Heart right ventricle (tissue), 16 donors: Measurements from ENCODE around the gene MMD. TPM values are rescaled to one million over a fixed set of nuclear protein-coding genes. Genes with fewer than 3 reads are reported as not detected.

ENCODE experiments used
- ATAC-seq, 8 donors: fragments of 200-7000 bp; cut with Tn5 transposase; one replicate each; pipeline ENCODE4 v1.9.1; 2020; ENCODE audit warnings: mild to moderate bottlenecking in 8 of 8, moderate library complexity in 8 of 8, moderate number of reproducible peaks in 1 of 8
- DNase-seq, 2 donors: peaks; one replicate each; pipeline ENCODE4 v3.0.0-alpha.2; 2020
- H3K27ac ChIP-seq, 10 donors: fragments of 200-600 bp; sonication (generic) in 2 of 10; one replicate each; pipeline versions ENCODE4 v1.5.0 to v1.8.0; 2020 to 2022; ENCODE audit warnings: mild to moderate bottlenecking in 3 of 10
- H3K27me3 ChIP-seq, 7 donors: fragments of 200-600 bp; one replicate each; pipeline ENCODE4 v1.8.0; 2021 to 2022; ENCODE audit warnings: mild to moderate bottlenecking in 2 of 7
- H3K36me3 ChIP-seq, 9 donors: fragments of 200-600 bp; sonication (generic) in 1 of 9; one replicate each; pipeline versions ENCODE4 v1.5.0 to v1.8.0; 2020 to 2022; ENCODE audit warnings: mild to moderate bottlenecking in 2 of 9
- H3K4me1 ChIP-seq, 9 donors: fragments of 200-600 bp; sonication (generic) in 1 of 9; one replicate each; pipeline versions ENCODE4 v1.5.0 to v1.8.0; 2020 to 2022; ENCODE audit warnings: mild to moderate bottlenecking in 4 of 9
- H3K4me3 ChIP-seq, 10 donors: fragments of 200-600 bp; sonication (generic) in 2 of 10; one replicate each; pipeline versions ENCODE4 v1.5.0 to v1.8.0; 2020 to 2022; ENCODE audit warnings: mild to moderate bottlenecking in 7 of 10, moderate library complexity in 2 of 10
- H3K9me3 ChIP-seq, 11 donors: fragments of 200-600 bp in 10 of 11; sonication (generic) in 2 of 11; one replicate each; pipeline versions ENCODE4 v1.5.0 to v1.8.0; 2013 to 2022; ENCODE audit warnings: mild to moderate bottlenecking in 2 of 11, control low read depth in 1 of 11, moderate library complexity in 1 of 11
- WGBS, 2 donors: extraction: QIAGEN DNeasy Blood & Tissue Kit; methylation state at CpG; one replicate each; pipeline ENCODE4 v1.1.7; 2013; ENCODE audit warnings: inconsistent platforms in 1 of 2; 5-methylcytosine and 5-hydroxymethylcytosine counted together
- intact Hi-C, 10 donors: fragments of 100-400 bp; cut with DNase I; formaldehyde crosslinking; loops; one replicate each; pipeline versions ENCODE4 v1.11.1 to v1.14.2; 2022
- polyA plus RNA-seq, 2 donors: library from polyadenylated mRNA; stranded (reverse); fragments of 200-250 nt; gene quantifications; one replicate each; pipeline ENCODE4 v1.2.3, GENCODE V29; 2013
- total RNA-seq, 10 donors: library from RNA; stranded (reverse); fragmentation: NEBNext Ultra II Directional in 3 of 10; extraction: Animal tissue kit (Norgen Biotek cat#: 25700) in 3 of 10; gene quantifications; one replicate each; pipeline versions ENCODE4 v1.2.1 to v1.2.4, GENCODE V29; 2021 to 2023
- TF ChIP-seq, protein P1 (sequence below), 9 donors: fragments of 200-600 bp; sonication (generic) in 2 of 9; IDR thresholded peaks; one replicate each; pipeline versions ENCODE4 v1.5.0 to v1.8.0; 2021 to 2022; ENCODE audit warnings: antibody characterized with exemption in 9 of 9, mild to moderate bottlenecking in 5 of 9, moderate library complexity in 1 of 9
- donor health status: Arrhythmogenic right ventricular cardiomyopathy.
- donor health status: ischemic (EF 13 %, LVEDD 7.1; RV severe dilation, severe dysfunction).
- donor health status: healthy with polysubstance abuse.
- donor health status: DM: no; HTN: yes; CAD: no.
- donor health status: DM: no; HTN: no; CAD: no.
- donor health status: ischemic (EF 25% LVEDD 6.9; RV normal size, moderate dysfunction).
- donor health status: ischemic (EF 25% LVEDD 5.7; RV mildly dilated, moderate dysfunction).
- donor health status: healthy.
- donor health status: DM: yes; HTN: yes; CAD: no.
- donor health status: Ischemic cardiomyopathy.
- donor health status: ischemic (EF 35%, LVEDD 5.7; RV mildly dilated, moderate dysfunction).
- donor health status: nonischemic (EF 11% LVEDD 7.7; RV severe dilation, severe dysfunction).
- donor health status: DM: yes; HTN: yes; CAD: no.
- donor health status: PGD.
- donor health status: ischemic (EF 29% LVEDD 5.4; RV normal size, mild dysfunction).
- donor health status: nonischemic (EF 23%, LVEDD 6.1; RV moderate dilation, normal function).

The MMD gene
- total and polyA plus RNA-seq, 12 donors, result 6.4 to 20.8 (median 10.4) TPM

DNA sequence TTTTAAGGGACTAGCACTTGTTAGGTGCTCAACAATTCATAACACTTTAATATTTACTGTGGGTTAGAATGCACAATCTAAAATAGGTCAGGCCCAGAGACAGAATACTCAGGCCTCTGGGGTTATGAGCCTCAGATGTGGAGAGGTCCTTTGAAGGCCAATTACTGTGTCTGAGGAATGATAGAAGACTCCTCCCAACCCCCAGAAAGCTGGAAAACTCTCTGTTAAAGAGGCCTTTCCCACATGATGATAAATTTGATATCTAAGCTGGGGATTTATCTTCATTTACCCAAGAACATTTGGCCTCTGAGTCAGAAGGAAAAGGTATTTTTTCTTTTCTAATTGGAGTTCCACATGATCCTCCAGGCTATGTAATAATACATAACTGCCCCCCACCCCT is 41.1 kb upstream of the MMD start:
- TF ChIP-seq, protein P1, sequence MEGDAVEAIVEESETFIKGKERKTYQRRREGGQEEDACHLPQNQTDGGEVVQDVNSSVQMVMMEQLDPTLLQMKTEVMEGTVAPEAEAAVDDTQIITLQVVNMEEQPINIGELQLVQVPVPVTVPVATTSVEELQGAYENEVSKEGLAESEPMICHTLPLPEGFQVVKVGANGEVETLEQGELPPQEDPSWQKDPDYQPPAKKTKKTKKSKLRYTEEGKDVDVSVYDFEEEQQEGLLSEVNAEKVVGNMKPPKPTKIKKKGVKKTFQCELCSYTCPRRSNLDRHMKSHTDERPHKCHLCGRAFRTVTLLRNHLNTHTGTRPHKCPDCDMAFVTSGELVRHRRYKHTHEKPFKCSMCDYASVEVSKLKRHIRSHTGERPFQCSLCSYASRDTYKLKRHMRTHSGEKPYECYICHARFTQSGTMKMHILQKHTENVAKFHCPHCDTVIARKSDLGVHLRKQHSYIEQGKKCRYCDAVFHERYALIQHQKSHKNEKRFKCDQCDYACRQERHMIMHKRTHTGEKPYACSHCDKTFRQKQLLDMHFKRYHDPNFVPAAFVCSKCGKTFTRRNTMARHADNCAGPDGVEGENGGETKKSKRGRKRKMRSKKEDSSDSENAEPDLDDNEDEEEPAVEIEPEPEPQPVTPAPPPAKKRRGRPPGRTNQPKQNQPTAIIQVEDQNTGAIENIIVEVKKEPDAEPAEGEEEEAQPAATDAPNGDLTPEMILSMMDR (IDR thresholded peaks at IDR 0.05), result no peak
- no peak for DNase-seq
- Histone ChIP-seq H3K4me3 (no peak overlapping the region), H3K36me3 (no peaks in the 10 kb centered on the region), H3K27ac (no peak overlapping the region), H3K27me3 (no peaks in the 10 kb centered on the region), H3K4me1 (peaks cover 0 to 15% (median 8%) of the 10 kb centered on the region in 9 donors), H3K9me3 (no peaks in the 10 kb centered on the region)
- ATAC-seq, result no peak
- intact Hi-C loops, result no loop called here

DNA sequence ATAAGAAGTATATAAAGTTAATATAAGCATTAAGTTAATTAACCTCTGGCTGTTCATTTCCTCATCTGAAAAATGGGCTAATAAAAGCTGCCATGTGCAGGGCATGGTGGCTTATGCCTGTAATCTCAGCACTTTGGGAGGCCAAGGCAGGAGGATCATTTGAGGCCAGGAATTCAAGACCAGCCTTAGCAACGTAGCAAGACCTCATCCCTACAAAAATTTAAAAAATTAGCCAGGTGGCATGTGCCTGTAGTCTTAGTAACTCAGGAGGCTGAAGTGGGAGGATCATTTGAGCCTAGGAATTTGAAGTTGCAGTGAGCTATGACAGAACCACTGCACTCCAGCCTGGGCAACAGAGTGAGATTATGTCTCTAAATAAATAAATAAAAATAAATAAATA is 40.6 kb upstream of the MMD start:
- intact Hi-C loops, result no loop called here
- no peaks in the 10 kb centered on the region for H3K9me3 ChIP-seq
- DNase-seq (no peak), ATAC-seq (no peak)
- no peak overlapping the region for H3K27ac ChIP-seq
- TF ChIP-seq, protein P1 (IDR thresholded peaks at IDR 0.05), result no peak
- H3K4me3 ChIP-seq, result no peak overlapping the region
- peaks cover 0 to 15% (median 8%) of the 10 kb centered on the region in 9 donors for H3K4me1 ChIP-seq
- 81 to 86% methylated on average over 1 of the region's 1 CpG for WGBS, 2 donors
- no peaks in the 10 kb centered on the region for H3K36me3 ChIP-seq
- no peaks in the 10 kb centered on the region for H3K27me3 ChIP-seq

DNA sequence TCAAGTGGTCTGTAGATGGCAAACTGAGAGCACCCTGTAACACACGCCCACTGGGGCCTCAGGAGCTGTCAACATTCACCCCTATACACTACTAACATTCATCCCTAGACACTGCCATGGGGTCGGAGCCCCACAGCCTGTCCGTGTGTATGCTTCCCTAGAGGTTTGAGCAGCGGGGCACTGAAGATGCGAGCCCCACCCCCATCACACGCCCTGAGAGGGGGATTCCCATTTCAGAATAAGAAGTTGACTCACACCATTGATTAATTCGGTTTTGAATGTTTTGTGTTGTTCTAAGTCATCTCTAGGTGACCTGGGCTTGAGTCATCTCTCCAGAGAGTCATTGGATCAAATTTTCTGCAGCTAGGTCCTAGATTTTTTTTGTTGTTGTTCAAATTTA is 37.3 kb upstream of the MMD start:
- Histone ChIP-seq H3K9me3 (no peaks in the 10 kb centered on the region), H3K27ac (peak overlapping the region in 1 of 10 donors; percentile 16), H3K4me3 (no peak overlapping the region), H3K27me3 (no peaks in the 10 kb centered on the region), H3K36me3 (no peaks in the 10 kb centered on the region), H3K4me1 (peaks cover 0 to 17% (median 0%) of the 10 kb centered on the region in 9 donors)
- no peak for ATAC-seq
- intact Hi-C loops, result no loop called here
- 80% methylated on average over 7 of the region's 7 CpGs for whole genome bisulfite sequencing, 2 donors
- TF ChIP-seq, protein P1 (IDR thresholded peaks at IDR 0.05), result no peak
- DNase-seq, result no peak

GRCh38 chr17:55458287-55458900 is 36.8 kb upstream of the MMD start:
- 76 to 78% methylated on average over 22 of the region's 22 CpGs for WGBS, 2 donors
- ATAC-seq (peak in 3 of 8 donors; percentile 35 to 60 (median 50)), DNase-seq (peak in 1 of 2 donors; percentile 16)
- peak overlapping the region in 1 of 10 donors; percentile 16 for H3K27ac ChIP-seq
- no peak overlapping the region for H3K4me3 ChIP-seq
- TF ChIP-seq, protein P1 (IDR thresholded peaks at IDR 0.05), result no peak
- no peaks in the 10 kb centered on the region for H3K27me3 ChIP-seq
- no peaks in the 10 kb centered on the region for H3K36me3 ChIP-seq
- intact Hi-C loops, result no loop called here
- no peaks in the 10 kb centered on the region for H3K9me3 ChIP-seq
- peaks cover 0 to 17% (median 0%) of the 10 kb centered on the region in 9 donors for H3K4me1 ChIP-seq
